ENCODE data around the gene RHOD.
A peak's percentile ranks its signal among the peaks of the same experiment; 100 is the strongest.

RHOD gene

DNA sequence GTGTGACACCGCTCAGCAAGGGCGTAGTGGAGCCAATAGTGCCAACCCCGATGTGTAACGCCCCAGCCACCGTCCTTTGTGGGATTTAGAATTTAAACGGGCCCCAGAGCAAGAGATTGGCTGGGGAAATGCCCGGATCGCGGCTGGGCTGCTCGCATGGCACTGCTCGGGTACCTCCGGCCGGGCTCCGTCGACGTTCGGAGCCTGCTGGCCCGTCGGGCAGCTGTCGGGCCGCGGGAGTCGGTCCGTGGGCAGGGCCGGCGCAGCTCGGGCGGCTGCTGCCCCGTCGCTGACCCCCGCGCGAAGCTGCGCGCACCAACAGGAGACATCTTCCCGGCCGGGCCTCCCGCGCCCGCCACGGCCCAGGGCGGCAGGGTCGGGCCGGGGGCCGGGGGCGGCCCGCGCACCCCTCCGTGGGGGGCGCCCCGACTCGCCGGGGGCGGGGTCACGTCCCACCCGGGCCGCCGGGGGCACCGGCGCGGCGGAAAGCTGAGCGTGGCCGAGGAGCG is 61.1 kb downstream of the RHOD start:
- DNase-seq: peak; percentile 77

DNA sequence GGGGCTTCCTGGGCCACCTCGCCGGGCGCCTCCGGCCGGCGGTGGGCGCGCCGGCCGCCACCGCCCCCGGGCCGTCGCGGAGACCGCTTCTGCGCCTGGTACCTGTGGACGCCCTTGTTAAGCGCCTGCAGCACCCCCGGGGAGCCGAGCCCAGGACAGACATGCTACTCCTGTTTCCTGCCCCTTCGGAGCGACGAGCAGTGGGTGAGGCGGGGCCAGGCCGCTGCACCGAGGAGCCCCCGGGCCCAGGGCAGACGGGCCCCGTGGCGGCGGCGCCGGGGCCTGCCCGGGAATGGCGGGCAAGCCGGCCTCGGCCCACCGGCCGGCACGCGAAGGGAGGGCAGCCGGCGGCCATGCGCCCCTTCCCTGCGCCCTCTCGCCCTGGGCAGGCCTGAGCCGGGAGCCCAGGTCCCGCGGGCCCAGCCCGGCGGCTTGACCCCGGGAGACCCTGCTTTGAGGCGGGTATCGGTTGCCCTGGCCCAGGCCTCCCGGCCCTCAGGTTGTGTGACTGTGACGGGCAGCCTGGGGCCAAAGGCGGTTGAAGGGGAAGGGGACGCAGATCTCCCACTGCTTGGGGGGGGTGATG is 61.6 kb downstream of the RHOD start:
- peak; percentile 77 for DNase-seq

DNA sequence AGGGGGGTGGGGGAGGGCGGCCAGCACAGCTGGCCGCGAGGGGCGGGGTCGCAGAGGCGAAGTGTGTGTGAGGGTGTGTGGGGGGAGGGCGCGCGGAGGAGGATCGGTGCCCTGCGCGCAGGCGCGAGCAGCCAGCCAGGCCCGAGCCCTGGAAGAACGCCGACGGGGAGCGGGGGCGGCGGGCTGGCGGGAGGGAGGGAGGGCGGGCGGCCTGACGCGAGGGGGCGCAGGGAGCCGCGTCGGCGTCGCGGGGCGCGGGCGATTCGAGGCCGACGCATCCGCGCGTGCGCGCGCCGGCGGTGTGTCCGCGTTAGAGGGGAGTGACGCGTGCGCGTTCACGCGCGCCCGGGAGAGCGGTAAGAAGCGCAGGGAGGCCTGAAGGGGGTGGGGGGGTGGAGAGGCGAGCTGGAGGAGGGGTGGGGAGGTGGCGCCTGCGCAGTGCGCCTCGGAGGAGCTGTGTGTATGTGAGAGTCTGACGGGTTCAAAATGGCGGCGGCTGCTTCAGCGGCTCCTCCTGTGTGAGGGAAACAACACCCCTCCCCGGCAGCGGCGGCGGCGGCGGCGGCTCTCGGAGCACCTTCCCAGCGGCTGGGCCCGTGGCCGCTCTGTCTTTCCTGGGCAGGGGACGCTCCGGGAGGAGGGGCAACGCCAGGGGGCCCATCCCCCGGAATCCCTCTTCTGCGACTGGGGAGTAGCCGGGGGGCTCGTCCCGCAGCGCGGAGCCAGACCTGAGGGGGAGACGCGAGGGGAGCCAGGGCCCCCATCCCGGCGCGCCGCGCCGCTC is 62.3 kb downstream of the RHOD start, which contains the start of gene KDM2A:
KDM2A (plus strand) TSS at position 463 of the 784 bp plus-strand sequence. CDS start 2,054 bp downstream, outside the sequence.
- peak; percentile 97 for DNase-seq

DNA sequence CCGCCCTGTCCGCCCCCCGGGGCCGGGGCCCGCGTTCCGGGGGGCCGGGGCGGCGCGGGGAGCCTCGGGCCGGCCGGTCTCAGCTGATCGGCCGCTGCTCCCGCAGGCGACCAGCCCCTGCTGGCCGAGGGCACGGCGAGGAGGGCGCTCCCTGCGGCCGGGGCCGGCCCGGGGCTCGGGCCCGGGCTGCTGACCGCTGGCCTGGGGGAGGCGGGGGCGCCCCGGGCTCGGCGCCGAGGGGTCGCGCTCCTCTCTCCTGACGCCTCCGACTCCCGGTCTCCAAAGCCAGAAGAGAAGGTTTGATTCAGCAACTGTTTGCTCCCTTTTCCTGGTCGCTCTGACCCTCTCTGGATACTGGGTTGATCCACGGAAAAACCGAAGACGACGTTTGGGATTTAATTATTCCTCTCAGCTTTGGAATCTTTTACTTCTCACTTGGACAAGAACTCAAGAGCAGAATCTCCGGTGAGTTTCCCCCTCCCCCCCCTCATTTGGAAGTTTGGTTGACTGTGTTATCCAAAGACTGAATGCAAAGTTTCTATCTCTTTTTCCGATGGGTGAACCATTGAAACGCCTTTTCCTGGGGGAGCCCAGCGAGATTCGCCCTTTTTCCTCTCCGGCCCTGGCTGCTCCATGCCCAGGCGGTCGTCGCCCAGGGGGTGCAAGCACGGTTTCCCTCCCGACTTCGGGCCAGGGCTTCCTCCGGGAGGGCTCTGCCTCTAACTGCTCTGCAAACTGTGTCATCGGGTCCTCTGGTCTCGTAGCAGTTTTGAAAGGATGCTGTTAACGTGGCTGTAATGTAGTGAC is 63.1 kb downstream of the RHOD start:
- peak; percentile 63 for DNase-seq

DNA sequence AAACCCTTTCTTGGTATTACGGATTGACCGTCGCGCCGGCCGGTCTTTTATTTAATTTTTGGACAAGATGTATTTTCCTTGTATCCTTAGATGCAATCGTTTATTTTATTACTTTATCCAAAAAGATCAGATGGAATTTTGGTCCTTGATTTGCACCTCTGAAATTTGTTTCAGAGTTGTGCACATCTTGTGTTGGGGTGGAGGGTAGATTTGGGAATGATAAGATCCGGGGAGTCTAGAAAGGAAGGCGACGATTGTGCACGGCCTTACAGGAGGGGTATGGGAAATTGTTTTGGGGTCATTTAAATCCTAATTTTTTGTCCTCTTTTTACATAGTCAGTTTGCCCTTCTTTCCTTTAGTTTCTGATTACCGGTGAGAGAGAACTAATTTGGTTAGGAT is 63.8 kb downstream of the RHOD start:
- no peak for DNase-seq

DNA sequence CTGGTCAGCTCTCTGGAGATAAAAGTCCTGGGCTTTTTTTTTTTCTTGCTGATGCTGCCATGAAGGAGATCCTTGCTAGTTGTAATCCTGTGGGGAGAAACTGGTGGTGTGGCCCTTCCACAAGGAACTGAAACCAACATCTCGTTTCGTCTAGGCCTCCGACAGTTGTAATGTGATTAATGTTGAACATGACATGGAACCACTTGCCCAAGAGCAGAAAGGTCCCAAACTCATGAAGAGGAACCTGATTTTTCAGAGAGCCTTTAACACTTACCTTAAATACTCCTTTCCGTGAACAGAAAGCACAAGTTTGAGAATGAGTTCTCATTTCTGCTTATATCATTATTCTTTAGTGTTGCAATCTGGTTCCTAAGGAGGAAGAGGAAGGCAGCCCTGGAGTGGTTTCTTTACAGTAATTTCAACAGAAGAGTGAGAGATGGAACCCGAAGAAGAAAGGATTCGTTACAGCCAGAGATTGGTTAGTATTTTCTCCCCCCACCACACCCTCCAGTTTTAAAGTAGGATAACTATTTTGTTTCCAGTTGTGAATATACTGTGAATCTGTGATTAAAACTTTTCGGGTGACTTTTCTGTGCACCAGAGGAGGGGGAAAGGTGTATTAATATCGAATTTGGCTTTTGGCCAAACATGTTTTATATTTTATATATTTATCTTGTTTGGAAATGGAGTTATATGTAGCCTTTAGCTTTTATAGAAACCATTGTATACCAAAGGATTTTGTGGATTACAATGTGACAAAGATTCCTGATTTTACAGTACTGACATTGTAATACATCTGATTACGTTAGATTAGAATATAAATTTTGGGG is 64.4 kb downstream of the RHOD start:
- peak; percentile 52 for DNase-seq

Data from activated CD8-positive, alpha-beta memory T cell treated with anti-CD3 and anti-CD28 coated beads, Interleukin-2, amount 50 U/mL, for 48 hours (primary cell).